ENCODE data around the gene ABHD15. TPM values are rescaled to one million over a fixed set of nuclear protein-coding genes. Genes with fewer than 3 reads are reported as not detected.

Gene ABHD15
- polyA plus RNA-seq, 2 of the 4 experiments (the other 2 are of a cell fraction): 13.5 to 15.8 TPM

DNA sequence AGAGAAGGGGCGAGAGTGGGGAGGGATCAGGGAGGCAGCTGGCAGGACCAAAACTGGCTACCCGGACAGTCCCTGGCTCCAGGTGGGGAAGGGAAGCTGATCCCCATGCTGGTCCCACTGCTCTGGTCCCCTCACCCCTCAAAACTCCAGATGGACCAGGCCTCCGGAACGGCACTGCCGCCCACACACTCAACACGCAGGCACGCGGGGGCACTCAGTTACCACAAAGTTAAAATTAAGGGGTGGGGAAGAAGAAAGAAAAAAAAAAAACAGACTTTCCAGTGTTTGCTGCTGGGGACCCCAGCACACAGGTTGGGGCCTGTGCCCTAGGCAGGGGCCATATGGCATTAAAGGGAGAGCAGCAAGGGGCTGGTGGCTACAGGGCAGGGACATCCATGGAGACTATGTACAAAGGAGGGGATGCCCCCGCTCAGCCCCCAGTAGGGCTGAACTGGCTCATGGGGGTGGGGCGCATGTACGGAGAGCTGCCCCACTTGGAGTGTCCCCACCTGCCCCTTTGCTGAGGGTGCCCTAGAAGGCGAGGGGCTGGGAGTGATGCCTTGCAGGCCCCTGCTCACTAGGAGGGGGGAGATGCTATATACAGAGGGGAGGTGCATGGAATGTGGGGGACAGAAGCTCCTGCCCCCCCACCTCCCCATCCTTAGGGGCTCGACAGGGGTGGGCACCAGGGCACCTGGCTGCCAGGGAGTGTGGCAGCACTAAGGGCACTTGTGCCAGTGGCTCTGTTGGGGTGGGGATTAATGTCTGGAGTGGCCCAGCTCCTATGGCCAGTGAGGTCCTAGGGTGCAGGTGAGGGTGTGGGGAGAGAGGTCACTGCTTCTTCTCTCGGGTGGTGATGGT, 7.3 kb upstream of the ABHD15 start:
- Histone ChIP-seq H3K27ac (0 out of 6 replicates have a peak overlapping the region, but pooled peaks of 1 of the 2 experiments have one; percentile 6), H3K4me1 (peaks cover 10% of the 10 kb centered on the region; the same call in 2 of the 3 replicates), H3K4me2 (no peak overlapping the region), H3K9me3 (no peaks in the 10 kb centered on the region), H3K4me3 (no peak overlapping the region)
- FAIRE-seq (no peak), ATAC-seq (no peak), DNase-seq (ENCODE audit: low read depth in 1 of 2, low spot score in 1 of 2) (no peak)
- WGBS (ENCODE audit: missing lambda C conversion rate): 92% methylated on average over 14 of the region's 14 CpGs
- ChIA-PET CTCF (interaction anchor here (0.5 to 24.0 kb wide), 10 partner anchors 4 to 522 kb away, joined by 3 to 474 read pairs (median 8); partner anchors contain the start of genes ABHD15, ANKRD13B, CORO6 and TP53I13), POLR2A (interaction anchor here (0.9 to 1.7 kb wide), 2 partner anchors 17 to 18 kb away, joined by 5 to 7 read pairs; no protein-coding TSS in a partner anchor)
- TF ChIP-seq, protein P1, sequence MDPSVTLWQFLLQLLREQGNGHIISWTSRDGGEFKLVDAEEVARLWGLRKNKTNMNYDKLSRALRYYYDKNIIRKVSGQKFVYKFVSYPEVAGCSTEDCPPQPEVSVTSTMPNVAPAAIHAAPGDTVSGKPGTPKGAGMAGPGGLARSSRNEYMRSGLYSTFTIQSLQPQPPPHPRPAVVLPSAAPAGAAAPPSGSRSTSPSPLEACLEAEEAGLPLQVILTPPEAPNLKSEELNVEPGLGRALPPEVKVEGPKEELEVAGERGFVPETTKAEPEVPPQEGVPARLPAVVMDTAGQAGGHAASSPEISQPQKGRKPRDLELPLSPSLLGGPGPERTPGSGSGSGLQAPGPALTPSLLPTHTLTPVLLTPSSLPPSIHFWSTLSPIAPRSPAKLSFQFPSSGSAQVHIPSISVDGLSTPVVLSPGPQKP (IDR thresholded peaks at IDR 0.05; ENCODE audit: low read depth, low read length): no peak
- TF ChIP-seq POLR2AphosphoS2 (conservative IDR thresholded peaks at IDR 0.05; ENCODE audit: low read length): 0 out of 2 replicates have a peak, but pooled peaks have one; percentile 30

DNA sequence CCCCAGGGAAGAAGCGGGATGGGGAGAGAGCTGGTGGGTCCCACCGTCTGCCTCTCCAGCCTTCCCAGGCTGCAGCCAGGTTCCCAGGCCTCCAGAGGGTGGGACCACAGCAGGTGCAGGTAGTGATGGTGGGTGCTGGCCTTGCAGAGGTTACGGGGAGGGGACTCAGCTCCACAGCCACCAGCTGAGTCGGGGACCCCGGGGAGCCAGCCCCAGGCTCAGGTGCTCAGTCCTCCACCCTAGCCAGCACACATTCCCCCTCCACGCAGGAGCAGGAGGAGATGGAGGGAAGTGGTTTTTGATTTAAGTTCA, 6.7 kb upstream of the ABHD15 start:
- 86% methylated on average over 6 of the region's 6 CpGs for WGBS (ENCODE audit: missing lambda C conversion rate)
- H3K27ac ChIP-seq: no peak overlapping the region
- ChIA-PET POLR2A (interaction anchor here (1.7 kb wide), 1 partner anchor 18 kb away, joined by 7 read pairs; no protein-coding TSS in a partner anchor), CTCF (interaction anchor here (0.5 to 24.0 kb wide), 10 partner anchors 4 to 449 kb away, joined by 3 to 474 read pairs (median 8); partner anchors contain the start of genes ABHD15, ANKRD13B, CORO6 and TP53I13)
- no peak for ATAC-seq
- no peak overlapping the region for H3K4me3 ChIP-seq
- DNase-seq (ENCODE audit: low read depth in 1 of 2, low spot score in 1 of 2): no peak
- no peak for TF ChIP-seq ZC3H11A (IDR thresholded peaks at IDR 0.05)
- no peak for TF ChIP-seq ZSCAN20 (CRISPR knock-in tag; IDR thresholded peaks at IDR 0.05)
- TF ChIP-seq CHD4 (IDR thresholded peaks at IDR 0.05; ENCODE audit: borderline replicate concordance): no peak
- no peak for TF ChIP-seq CEBPB (IDR thresholded peaks at IDR 0.05)
- TF ChIP-seq FOSB (CRISPR knock-in tag; IDR thresholded peaks at IDR 0.05): no peak
- TF ChIP-seq, protein P2, sequence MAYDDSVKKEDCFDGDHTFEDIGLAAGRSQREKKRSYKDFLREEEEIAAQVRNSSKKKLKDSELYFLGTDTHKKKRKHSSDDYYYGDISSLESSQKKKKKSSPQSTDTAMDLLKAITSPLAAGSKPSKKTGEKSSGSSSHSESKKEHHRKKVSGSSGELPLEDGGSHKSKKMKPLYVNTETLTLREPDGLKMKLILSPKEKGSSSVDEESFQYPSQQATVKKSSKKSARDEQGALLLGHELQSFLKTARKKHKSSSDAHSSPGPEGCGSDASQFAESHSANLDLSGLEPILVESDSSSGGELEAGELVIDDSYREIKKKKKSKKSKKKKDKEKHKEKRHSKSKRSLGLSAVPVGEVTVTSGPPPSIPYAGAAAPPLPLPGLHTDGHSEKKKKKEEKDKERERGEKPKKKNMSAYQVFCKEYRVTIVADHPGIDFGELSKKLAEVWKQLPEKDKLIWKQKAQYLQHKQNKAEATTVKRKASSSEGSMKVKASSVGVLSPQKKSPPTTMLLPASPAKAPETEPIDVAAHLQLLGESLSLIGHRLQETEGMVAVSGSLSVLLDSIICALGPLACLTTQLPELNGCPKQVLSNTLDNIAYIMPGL (CRISPR knock-in tag; IDR thresholded peaks at IDR 0.05; ENCODE audit: borderline replicate concordance): no peak
- TF ChIP-seq RFX5 (IDR thresholded peaks at IDR 0.05): no peak
- no peak for TF ChIP-seq POLR2A (IDR thresholded peaks at IDR 0.05; ENCODE audit: low read length)
- TF ChIP-seq, protein P3, sequence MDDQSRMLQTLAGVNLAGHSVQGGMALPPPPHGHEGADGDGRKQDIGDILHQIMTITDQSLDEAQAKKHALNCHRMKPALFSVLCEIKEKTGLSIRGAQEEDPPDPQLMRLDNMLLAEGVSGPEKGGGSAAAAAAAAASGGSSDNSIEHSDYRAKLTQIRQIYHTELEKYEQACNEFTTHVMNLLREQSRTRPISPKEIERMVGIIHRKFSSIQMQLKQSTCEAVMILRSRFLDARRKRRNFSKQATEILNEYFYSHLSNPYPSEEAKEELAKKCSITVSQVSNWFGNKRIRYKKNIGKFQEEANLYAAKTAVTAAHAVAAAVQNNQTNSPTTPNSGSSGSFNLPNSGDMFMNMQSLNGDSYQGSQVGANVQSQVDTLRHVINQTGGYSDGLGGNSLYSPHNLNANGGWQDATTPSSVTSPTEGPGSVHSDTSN (IDR thresholded peaks at IDR 0.05): no peak
- no peak for TF ChIP-seq TFCP2L1 (CRISPR knock-in tag; IDR thresholded peaks at IDR 0.05)
- TF ChIP-seq MAFK (IDR thresholded peaks at IDR 0.05; ENCODE audit: partially characterized antibody): no peak
- TF ChIP-seq RARB (CRISPR knock-in tag; IDR thresholded peaks at IDR 0.05): no peak
- TF ChIP-seq SMC3 (IDR thresholded peaks at IDR 0.05): no peak
- TF ChIP-seq GATA3 (IDR thresholded peaks at IDR 0.05; ENCODE audit: borderline replicate concordance): no peak
- no peak for TF ChIP-seq KDM1A (IDR thresholded peaks at IDR 0.05; ENCODE audit: low read depth)
- TF ChIP-seq, protein P4, sequence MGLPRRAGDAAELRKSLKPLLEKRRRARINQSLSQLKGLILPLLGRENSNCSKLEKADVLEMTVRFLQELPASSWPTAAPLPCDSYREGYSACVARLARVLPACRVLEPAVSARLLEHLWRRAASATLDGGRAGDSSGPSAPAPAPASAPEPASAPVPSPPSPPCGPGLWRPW (IDR thresholded peaks at IDR 0.05): no peak
- TF ChIP-seq, protein P5, sequence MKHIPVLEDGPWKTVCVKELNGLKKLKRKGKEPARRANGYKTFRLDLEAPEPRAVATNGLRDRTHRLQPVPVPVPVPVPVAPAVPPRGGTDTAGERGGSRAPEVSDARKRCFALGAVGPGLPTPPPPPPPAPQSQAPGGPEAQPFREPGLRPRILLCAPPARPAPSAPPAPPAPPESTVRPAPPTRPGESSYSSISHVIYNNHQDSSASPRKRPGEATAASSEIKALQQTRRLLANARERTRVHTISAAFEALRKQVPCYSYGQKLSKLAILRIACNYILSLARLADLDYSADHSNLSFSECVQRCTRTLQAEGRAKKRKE (CRISPR knock-in tag; IDR thresholded peaks at IDR 0.05; ENCODE audit: low read depth): no peak
- TF ChIP-seq HOXA7 (CRISPR knock-in tag; IDR thresholded peaks at IDR 0.05): no peak
- TF ChIP-seq EP300 (IDR thresholded peaks at IDR 0.05): no peak
- TF ChIP-seq MAZ (IDR thresholded peaks at IDR 0.05; ENCODE audit: borderline replicate concordance, low read depth, low read length): no peak
- H3K9me3 ChIP-seq: no peaks in the 10 kb centered on the region
- FAIRE-seq: no peak
- no peak overlapping the region for H3K4me2 ChIP-seq
- peaks cover 10% of the 10 kb centered on the region; the same call in 2 of the 3 replicates for H3K4me1 ChIP-seq

All from A549 (cell line).